Measurements from ENCODE around the gene UBE2J1.
"Not testable (repeated sequence)": the region's sequence is repeated elsewhere in the genome, so short reads cannot be mapped to it uniquely, and the experiment has no call there.

Gene UBE2J1, protein sequence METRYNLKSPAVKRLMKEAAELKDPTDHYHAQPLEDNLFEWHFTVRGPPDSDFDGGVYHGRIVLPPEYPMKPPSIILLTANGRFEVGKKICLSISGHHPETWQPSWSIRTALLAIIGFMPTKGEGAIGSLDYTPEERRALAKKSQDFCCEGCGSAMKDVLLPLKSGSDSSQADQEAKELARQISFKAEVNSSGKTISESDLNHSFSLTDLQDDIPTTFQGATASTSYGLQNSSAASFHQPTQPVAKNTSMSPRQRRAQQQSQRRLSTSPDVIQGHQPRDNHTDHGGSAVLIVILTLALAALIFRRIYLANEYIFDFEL

DNA sequence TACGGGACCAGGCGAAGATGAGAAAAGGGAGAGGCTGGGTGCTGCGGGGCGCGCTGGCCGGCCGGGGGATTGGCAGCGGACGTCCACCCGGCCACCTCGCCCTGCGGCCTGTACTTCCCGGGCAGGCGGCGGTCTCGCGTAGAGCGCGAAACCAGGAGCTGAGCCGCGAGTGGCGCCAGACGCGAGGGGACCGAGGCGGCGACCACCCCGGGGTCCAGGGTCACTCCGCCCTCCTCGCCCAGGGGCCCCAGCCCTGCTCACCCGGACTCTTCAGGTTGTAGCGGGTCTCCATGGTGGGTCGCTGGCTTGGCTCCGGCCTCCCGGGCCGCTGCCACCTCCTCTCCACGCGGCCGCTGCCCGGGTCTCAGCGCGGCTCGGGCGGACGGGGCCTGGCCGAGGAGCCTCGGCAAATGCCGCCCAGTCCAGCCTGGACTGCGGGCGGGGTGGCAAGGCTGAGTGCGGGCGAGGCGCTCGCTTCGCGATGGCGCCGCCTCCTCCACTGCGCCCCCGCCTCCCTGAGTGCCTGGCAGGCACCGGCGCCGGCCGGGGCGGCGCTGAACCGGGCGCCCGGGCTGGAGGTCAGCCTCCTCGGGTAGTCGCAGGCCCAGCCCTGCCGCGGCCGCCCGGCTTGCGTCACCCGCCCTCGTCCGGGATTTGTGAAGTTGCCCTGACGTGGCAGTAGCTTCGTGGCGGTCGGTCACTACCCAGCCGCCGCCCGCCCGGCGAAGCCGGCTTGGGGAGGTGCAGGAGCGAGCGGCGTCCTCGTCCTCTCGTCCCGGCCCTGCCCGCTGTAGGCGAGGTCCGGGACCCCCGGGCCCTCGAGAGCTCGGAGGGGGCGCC is at the start of gene UBE2J1:
Gene UBE2J1, minus strand, starts transcription at position 445 of the 840 bp plus-strand sequence. Its CDS starts 153 bp downstream, at position 292.
- peak within 1 kb of the TSS; percentile 70 for H3K27ac ChIP-seq
- DNase-seq (ENCODE audit: low read depth, low spot score): peak; percentile 50

DNA sequence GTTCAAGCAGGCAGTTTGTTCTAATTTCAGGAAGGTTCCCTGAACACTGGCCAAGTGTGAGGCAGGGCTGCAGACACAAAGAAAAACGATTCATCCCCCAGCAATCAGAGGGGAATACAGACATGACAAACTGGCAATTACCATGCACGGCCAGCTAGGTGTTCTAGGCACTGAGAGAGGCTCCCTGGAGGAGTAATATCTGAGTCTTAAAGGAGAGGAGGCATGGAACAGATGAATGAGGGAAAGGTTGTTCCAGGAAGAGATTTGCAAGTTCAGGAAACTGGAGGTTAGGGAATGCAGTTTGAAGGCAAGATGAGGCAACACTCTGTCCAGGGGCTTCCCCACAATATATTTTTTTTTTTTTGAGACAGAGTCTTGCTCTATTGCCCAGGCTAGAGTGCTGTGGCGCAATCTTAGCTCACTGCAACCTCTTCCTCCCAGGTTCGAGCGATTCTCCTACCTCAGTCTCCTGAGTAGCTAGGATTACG is 48.4 kb upstream of the UBE2J1 start:
- no peak for DNase-seq (ENCODE audit: low read depth, low spot score)
- H3K27ac ChIP-seq: no peak overlapping the region

DNA sequence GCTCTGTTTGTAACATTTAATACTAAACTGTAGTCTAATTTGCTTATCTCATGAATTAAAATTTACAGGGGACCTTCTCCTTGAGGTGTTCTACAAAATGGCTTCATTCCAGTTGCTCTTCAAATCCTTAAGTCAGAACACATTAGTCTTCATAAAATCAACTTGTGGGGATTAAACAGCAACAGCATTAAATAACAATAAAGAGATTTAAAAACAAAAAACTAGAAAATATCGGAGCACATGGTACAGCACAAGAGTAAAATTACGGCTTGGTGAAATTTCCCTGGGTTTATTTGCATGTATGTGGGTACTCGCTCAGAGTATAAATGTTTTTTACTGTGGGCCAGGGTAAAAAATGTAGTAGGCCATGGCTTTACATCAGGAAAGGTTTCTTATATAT is 47.5 kb upstream of the UBE2J1 start:
- DNase-seq (ENCODE audit: low read depth, low spot score): no peak
- H3K27ac ChIP-seq: no peak overlapping the region

DNA sequence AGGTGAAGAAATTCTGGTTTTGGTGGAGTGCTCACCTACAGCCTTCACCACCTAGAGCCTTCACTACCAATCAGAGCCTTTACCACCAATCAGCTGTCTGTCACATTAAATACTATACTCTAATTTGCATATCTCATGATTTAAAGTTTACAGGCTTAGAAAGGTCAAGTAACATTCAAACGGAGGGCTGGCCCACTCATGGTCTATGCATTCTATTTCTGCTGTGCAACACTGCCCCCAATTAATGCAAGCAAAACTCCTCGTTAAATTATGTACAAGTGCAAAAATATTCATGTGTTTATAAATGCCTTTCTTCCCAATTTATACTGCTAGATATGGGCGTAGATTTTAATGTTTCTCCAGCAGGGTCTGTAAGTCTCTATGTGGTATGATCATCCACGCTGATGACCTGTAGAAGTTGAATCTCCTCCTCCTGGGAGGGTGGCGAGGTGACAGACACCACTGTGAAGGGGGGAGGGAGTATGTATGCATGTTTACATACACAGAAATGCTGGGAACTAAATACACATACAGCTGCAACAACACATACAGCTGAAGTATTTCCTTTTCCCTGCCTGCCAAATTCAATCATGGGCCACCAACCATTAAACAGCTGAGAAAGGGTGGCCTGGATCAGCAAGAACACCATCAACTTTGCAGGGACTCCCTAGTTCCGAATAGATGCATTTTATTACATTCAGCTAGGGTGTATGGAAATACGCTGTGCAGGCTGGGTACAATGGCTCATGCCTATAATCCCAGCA is 46.4 kb upstream of the UBE2J1 start:
- DNase-seq (ENCODE audit: low read depth, low spot score): no peak
- H3K27ac ChIP-seq: no peak overlapping the region

DNA sequence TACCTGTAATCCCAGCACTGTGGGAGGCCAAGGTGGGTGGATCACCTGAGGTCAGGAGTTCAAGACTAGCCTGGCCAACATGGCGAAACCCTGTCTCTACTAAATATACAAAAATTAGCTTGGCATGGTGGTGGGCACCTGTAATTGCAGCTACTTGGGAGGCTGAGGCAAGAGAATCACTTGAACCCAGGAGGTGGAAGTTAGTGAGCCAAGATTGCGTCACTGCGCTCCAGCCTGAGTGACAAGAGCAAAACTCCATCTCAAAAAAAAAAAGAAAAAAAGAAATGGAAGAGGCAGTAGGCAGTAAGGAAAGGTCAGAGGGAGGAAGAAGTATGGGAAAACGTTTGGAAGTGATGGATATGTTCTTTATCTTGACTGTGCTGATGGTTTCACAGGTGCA is 45.4 kb upstream of the UBE2J1 start:
- not testable (repeated sequence) for DNase-seq (ENCODE audit: low read depth, low spot score); H3K27ac ChIP-seq

DNA sequence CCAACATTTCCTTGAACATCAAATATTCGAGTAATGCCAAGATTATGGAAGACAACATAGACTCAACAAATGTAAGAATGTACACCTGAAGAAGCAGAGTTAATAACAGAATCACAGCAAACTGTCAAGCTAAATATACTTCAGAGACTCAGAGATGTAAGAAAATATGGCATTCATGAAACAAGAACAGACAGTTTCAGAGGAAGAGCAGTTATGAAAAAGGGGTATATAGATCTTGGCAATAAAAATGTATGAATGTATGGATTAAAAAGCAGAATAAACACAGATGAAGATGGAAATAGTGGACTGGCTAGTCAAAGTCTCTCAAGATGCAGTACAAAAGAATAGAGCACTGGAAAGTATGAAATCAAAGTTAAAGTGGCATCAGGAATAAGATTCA is 41.1 kb upstream of the UBE2J1 start:
- DNase-seq (ENCODE audit: low read depth, low spot score): no peak
- H3K27ac ChIP-seq: no peak overlapping the region

DNA sequence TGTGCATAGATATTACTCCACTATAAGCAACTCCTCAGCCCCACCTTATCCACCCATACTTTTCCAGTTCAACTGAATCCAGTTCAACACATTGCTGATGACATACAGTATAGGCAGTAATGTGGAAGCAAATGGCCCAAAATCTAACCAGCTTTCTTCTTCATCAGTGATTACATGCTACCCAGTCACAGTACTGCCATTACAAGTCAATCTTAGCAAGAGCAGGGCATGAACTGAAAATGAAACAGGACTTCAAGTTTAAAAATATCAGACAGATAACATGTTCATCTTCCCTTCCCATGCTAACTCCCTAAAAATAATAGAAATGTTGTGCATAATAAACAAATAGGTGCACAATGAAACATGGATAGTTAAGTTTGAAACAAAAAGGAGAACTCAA is 40.3 kb upstream of the UBE2J1 start:
- DNase-seq (ENCODE audit: low read depth, low spot score): no peak
- no peak overlapping the region for H3K27ac ChIP-seq

DNA sequence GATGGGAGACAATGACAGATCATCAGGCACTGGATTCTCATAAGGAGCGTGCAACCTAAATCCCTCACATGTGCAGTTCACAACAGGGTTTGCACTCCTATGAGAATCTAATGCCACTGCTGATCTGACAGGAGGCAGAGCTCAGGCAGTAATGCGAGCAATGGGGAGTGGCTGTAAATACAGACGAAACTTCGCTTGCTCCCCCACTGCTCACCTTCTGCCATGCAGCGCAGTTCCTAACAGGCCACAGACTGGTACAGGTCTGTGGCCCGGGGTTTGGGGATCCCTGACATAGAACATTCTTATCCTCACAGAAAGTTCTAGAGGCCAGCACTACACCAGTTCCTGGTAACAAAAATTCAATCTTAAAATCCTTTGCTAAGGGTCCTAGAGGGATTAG is 36.3 kb upstream of the UBE2J1 start:
- no peak for DNase-seq (ENCODE audit: low read depth, low spot score)
- H3K27ac ChIP-seq: no peak overlapping the region

DNA sequence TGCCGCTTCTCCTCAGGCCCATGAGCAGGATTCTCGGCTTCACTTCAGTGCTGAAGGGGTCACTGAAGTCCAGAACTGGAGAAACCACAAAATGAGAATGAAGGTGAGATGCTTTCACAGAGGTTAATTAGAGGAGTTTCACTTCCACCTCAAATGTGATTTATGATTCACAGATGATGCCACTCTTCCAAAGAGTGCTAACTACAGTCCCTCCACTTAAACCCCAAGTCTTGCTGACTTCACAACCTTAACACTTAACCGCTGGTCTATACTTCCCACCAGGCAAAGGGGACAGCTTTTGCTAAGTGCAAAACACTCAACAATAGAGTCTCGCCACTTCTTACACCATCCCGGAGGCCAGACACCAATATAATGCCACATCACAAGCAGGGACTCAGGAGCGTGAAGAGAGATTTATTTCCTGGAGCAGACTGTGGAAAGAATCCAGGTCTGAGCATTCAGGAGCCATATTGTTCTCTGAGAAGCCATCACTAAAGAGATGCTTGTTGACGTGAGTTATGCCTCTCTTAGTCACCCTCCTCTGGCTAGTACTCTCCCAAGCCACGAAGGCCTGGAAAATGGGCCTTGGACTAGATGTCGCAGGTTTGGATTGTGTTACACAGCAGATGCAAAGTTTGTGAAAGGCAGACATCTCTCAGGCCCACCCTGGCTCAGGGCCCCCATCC is 35.1 kb upstream of the UBE2J1 start:
- DNase-seq (ENCODE audit: low read depth, low spot score): no peak

DNA sequence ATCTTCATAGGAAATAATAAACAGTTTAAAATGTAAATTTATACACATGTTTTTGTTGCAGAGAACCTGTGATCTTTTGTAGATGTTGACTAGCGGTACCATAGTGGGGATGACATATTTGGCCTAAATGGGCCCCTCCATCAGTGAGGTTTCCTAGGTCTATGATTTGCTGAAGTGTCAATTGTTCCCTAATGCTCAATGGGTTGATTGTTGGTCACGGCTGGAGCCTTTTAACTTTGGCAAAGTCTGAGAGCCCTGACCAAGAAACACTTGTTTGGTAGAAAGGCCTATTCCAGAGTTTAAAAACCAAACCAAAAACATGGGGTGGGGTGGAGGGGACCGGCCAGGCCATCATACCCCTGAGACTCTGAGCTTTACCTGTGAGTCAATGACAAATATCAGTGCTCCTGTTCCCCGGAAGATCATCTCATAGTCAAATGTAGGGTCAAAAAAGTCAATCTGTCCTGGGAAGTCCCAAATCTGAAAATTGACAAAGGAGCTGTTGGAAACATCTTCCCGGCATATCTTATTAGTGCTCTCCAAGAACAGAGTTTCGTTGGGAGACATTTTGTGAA is 34.5 kb upstream of the UBE2J1 start:
- H3K27ac ChIP-seq: no peak overlapping the region
- DNase-seq (ENCODE audit: low read depth, low spot score): no peak

More for the DNA sequence above, 35.1 kb upstream of the UBE2J1 start:
- no peak overlapping the region for H3K27ac ChIP-seq

DNA sequence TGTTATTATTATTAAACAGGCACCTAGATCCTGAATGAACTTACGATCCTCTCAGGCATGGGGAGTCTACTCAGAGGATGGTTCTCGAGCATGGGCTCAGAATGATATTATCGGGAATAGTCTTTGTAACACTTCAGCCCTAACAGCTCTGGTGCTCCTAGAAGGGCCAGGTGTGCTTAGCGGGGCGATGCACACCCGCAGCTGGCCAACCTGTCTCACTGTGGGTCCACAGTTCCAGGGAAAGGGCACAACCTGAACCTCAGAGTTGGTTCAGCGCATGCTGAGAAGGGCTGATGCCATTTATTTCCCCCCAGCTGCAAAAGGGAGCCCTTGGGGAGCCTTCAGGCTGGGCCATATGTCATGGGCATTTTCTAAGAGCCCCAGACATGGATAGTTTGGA is 33.3 kb upstream of the UBE2J1 start:
- no peak for DNase-seq (ENCODE audit: low read depth, low spot score)
- peak overlapping the region; percentile 20 for H3K27ac ChIP-seq

DNA sequence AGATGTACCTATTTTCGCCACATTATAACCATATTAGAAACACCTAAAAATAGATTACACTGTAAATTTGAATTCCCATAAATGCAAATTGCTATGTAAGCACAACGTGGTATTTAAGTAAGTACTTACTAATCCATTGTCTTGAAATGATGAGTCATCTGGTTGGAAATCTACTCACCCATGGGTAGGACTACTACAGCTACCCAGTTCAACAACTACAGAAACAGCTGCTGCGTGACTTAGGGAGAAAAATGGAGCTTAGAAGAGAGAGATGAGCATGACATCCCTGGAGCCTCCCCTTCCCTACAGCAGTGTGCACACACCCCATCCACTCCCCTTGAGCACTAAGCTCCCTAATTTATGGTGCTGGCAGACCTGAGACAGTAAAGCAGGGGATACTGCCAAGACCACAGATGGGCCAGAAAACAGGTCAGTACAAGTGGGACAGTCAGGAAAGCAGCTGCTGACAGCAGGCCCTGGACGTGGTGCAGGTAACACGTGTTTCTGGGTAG is 32.7 kb upstream of the UBE2J1 start:
- peak overlapping the region; percentile 20 for H3K27ac ChIP-seq
- peak; percentile 86 for DNase-seq (ENCODE audit: low read depth, low spot score)

DNA sequence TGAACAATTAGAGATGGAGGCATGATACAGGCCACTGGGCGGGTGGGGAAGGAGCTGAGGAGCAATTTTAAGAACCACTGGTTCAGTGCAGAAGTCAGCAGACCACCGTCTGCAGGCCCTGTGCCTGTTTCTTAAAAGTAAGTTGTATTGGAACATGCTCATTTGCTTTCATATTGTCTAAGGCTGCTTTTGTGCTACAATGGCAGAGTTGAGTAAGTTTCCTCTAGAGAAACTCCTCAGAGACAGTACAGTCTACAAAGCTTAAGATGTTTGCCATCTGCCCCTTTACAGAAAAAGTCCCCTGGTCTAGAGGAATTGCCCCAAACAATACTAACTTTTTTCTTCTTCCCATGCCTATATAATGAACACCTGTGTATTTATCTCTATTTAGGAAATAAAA is 28.5 kb upstream of the UBE2J1 start:
- no peak for DNase-seq (ENCODE audit: low read depth, low spot score)
- H3K27ac ChIP-seq: no peak overlapping the region

DNA sequence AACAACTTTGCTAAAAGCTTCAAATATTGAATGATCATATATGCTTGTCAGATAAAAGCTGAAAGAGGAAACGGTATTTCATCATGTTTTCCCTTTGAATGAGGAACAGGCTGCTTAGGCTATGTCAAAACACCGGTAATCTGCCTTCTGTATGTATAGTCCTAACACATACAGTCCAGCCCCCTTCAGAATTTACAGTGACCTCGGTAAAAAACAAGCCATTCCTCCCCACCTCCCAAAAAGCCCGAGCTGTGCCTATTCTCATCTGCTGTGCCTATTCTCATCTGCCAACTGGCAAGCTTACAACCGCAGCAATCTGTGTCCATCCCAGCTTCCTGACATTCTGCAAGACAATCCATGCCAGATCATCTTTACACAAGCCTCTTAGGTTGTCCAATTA is 26.8 kb upstream of the UBE2J1 start:
- DNase-seq (ENCODE audit: low read depth, low spot score): no peak
- H3K27ac ChIP-seq: no peak overlapping the region

DNA sequence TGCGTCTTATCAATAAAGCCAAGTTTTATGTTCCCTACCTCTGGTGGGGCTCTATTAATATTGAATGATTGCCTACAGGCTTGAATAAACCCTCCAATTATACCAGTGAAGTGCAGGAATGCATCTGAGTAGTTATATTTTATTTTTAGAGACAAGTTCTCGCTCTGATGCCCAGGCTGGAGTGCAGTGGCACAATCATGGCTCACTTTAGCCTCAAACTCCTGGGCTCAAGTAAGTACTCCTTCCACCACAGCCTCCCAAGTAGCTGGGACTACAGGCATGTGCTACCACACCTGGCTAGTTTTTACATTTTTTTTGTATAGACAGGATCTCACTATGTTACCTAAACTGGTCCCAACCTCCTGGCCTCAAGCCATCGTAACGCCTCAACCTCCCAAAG is 26.1 kb upstream of the UBE2J1 start:
- DNase-seq (ENCODE audit: low read depth, low spot score): no peak
- no peak overlapping the region for H3K27ac ChIP-seq

DNA sequence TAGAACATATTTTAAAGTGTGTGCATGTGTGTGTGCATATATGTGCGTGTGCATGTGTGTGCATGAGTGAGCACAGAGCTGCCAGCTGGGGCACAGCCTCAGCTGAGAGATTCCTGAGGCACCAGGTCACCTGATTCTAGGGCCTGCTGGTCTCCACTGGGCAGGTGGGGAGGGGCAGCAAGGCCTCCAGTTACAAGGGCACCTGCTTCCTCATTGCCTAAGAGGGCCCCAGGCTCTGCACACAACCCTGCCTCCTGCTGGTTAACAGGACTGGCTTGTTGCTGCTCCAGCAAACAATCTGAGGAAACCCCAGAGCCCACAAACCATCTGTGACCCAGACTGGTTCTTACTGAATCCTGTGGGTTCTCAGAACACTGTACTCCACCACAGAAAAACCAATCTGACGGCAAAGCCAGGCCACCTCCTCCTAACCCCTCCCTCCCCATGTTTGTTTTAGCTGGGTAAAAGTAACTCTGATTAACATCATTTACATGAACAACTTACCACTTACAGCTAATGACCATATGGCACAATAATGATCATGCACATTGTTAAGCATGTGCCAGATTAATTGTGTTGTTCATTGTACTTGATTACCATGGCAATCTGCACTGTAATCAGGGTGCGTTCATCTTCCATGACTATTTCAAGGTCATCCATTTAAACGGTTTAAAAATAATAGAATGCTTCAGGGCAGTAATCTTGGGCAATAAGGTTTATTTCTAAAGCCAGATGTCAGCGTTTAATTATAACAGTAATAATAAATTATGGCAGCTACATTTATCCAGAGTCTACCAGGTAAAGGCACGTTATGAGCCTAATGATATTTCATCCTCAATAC is 23.1 kb upstream of the UBE2J1 start:
- DNase-seq (ENCODE audit: low read depth, low spot score): peak; percentile 78
- no peak overlapping the region for H3K27ac ChIP-seq

DNA sequence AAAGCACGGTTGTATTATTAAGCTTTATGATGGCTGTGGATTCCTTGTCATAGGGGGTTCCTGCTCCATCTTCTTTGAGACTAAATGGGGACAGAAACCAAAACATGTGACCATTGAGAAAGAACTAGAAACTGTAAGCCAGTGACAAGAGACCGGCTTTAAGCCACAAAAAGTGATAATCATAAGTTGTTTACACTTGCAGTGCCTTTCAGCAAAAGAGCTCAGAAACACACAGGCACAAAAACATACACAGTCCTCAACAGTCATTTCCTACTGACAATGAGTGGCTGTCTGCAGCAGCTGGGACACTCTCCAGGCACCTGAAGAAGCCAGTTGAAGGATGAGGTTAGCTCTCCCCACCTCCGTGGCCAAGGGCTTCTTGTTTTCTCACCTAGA is 20.0 kb upstream of the UBE2J1 start:
- DNase-seq (ENCODE audit: low read depth, low spot score): no peak
- no peak overlapping the region for H3K27ac ChIP-seq

DNA sequence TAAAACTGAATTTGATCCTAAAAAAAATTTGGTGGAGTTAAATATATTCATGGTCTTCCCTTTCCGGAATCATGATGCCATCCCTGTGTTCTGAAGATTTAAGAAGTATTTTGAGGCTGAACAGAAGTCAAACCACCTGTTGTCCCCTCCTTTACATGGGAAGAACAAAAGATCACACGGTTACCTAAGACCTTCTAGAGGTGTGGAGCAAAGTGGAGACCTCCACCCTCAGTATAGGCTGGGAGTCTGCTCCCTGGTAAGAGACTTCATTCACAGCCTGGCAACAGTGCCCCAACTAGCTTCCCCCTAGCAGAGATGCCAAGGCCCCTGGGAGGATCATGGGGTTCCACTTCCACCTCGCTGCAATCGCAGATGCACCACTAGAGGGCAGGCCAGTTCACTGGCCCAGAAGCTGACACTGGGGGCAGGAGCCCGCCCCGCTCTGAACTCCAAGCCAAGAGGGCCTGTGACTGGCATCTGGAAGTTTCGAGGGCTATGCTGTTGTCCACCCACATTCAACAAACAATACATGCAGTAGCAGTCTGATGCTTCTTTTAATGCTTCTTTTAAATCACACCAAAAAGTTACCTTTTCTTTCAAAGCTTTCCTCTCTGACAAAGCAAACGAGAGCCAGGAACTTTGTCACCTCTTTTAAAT is 19.5 kb upstream of the UBE2J1 start:
- DNase-seq (ENCODE audit: low read depth, low spot score): no peak
- H3K27ac ChIP-seq: no peak overlapping the region
